GM12892 (cell line): ENCODE measurements around the gene IMMP2L.

Experiments
- POLR2A ChIP-seq: IDR thresholded peaks from 2 replicates; pipeline ENCODE4 v1.6.1; 2011; ENCODE audit warnings: low read depth, low read length, control low read depth
- POLR2AphosphoS5 ChIP-seq: IDR thresholded peaks from 2 replicates; pipeline ENCODE4 v1.6.1; 2011; ENCODE audit warnings: low read depth, low read length, control low read depth
- TAF1 ChIP-seq: IDR thresholded peaks from 2 replicates; pipeline ENCODE4 v1.6.1; 2011; ENCODE audit warnings: low read depth, mild to moderate bottlenecking, control low read depth, low read length, borderline replicate concordance

DNA sequence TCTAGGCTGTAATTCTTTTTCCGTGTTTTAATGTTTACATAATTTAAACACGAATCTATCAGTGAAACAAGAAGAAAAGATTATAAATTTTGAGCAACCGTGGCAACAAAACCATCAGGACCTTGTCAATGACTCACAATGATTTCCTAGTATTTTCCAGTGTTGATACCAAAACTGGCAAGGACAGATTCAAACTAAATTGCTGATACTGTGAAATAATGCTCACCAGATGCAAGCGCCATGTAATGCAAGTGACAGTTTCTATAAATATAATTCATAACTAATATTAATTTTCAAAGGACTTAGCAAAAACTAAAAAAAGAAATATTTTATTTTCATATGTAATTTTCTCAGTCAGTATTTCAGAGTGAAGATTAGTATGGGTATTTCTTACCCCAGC is 267.8 kb downstream of the IMMP2L start:
- TF ChIP-seq POLR2A (no peak), POLR2AphosphoS5 (no peak), TAF1 (no peak)
